NCI-H146 treated with DMSO at 0.1 percent for 48 hours (cell line): ENCODE measurements around the gene PRKAR2A.

Source experiments
- DNase-seq: peaks from one replicate; lab custom pipeline; 2025; ENCODE audit not compliant: unreplicated experiment; lab: John Stamatoyannopoulos, UW

Gene PRKAR2A

GRCh38 chr3:48847504-48848423 is at the start of gene PRKAR2A:
Gene PRKAR2A, minus strand, starts transcription at chr3:48847874. Its CDS starts 278 bp downstream, at chr3:48847596.
- DNase-seq = peak; percentile 53

GRCh38 chr3:48896936-48897335 is 49.3 kb upstream of the PRKAR2A start:
- no peak for DNase-seq

- DNase-seq = no peak
These were observed 46.8 kb upstream of the PRKAR2A start for GRCh38 chr3:48894516-48894915.

DNA sequence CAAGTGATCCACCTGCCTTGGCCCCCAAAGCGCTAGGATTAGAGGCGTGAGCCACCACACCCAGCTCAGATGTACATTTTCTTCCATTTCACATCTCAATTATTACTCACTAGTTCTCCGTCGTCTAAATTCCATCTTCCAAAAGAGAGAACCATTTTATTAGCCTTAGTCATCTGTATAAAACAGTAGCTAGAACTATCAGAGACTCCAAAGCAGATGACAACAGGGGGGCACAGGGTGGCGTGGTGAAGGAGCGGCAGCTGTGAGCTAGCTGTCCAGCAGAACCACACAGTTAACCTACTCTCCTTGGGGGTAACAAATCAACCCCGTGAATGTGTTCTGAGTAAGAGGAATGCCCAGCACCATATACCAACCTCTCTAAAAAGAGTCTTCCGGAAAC is 43.9 kb upstream of the PRKAR2A start:
- DNase-seq = no peak

DNA sequence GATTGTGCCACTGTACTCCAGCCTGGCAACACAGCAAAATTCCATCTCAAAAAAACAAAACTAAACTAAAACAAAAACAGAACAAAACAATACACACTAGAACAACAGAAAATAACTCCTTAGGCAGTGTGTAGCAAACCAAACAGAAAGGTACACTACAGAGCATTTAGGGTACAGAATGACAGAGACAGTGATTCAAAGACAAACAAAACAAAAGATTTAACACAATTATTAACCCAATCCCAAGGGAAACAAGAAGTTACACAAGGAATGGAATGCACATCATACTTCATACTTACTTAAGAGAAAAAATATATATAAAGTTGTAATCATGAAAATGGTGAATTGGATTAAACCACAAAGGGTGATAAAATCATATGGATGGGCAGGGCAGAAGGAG is 38.1 kb upstream of the PRKAR2A start:
- no peak for DNase-seq

- no peak for DNase-seq
These were observed 34.0 kb upstream of the PRKAR2A start for GRCh38 chr3:48881652-48882114.

DNA sequence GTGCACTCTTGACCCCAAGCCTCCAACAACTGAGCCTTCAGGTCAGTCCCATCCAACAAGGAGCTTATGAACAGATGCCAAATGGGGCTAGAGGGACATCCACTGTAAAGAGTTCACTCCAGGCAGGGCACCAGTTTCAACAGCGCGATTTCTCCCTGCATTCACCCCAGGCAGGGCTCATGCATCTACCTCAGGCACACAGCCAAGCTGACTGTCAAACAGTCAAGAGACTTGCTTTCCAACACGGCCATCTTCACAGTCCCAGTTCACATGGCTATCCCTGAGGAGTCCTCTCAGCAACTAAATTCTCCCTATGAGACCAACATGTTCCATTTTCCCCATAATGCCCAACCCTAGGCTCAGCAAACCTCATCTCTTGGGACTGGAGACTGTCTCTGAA is 33.3 kb upstream of the PRKAR2A start:
- no peak for DNase-seq

GRCh38 chr3:48879994-48880377 is 32.3 kb upstream of the PRKAR2A start:
- no peak for DNase-seq

DNA sequence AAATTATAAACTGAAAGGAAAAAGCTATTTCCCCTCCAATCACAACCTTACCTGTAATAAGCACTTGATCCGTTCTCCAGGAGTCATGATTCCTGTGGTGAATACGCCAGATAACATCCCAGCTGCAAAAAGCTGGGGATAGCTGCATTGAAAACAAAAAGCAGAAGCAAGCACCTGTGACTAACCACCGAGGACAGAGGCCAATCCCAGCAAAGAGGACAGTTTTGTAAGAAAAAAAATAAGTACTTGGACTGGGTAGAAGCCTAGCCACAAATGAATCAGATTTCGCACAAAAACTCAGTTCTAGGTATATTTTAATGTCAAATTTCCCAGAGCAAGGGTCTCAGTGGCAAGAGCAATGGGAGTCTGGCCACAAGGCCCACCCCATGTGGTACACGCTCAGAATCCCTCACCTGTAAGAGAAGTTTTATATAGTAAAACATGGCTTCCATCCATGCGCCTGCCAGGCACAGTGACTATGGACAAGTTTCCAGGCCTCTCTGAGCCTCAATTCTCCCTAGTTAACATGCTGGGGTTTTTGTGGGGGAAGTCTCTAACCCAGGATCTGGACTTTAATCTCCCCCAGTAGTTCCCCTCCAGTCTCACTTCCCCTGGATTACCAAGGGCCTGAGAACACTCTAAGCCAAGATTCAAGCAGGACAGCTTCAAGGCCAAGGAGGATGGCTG is 31.8 kb upstream of the PRKAR2A start:
- no peak for DNase-seq

- no peak for DNase-seq
These were observed 30.0 kb upstream of the PRKAR2A start for GRCh38 chr3:48877671-48878070.

- DNase-seq = no peak
These were observed 15.4 kb upstream of the PRKAR2A start for GRCh38 chr3:48863122-48863521.

DNA sequence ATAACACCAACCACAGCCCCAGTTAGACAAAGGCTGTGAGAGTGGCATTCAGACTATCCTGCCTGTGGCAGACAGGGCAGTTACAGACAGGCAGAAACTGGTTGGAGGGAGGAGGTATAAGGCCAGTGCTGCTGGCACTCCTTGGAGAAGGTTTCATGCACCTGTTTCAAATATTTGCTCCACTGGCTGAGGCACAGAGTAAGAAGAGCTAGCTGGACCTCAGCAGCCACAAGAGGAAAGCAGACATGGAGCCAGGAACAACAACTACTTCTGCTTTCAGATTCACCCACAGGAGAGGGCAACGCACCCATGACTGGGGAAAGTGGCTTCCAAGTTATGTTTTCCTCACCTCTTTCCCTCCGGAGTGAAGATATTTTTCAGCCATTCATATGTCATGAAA is 11.5 kb upstream of the PRKAR2A start:
- no peak for DNase-seq

DNA sequence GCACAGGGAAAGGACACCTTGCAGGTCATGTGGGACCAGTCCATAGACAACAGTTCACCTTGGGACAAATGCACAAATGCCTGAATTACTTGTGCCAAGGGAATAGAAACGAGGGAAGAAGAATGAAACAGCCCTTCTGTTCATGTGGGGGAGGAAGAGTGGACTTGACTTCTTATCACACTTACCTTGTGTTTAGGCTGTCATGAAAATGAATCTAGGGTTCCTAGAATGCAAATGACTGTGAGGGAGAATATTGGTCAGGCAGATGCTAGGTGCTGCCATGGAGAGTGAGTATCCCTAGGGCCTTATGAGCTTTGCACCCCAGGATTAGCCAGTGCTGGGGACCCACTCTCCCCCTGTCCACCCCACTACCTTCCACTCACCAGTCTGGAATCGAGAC is 11.0 kb upstream of the PRKAR2A start:
- DNase-seq = no peak

GRCh38 chr3:48857641-48858040 is 10.0 kb upstream of the PRKAR2A start:
- DNase-seq = no peak

GRCh38 chr3:48856469-48856868 is 8.8 kb upstream of the PRKAR2A start:
- DNase-seq = no peak

- no peak for DNase-seq
These were observed 8.2 kb upstream of the PRKAR2A start for GRCh38 chr3:48855681-48856447.

- no peak for DNase-seq
These were observed 4.5 kb upstream of the PRKAR2A start for GRCh38 chr3:48852151-48852550.

- no peak for DNase-seq
These were observed 3.7 kb upstream of the PRKAR2A start for GRCh38 chr3:48851407-48851806.

DNA sequence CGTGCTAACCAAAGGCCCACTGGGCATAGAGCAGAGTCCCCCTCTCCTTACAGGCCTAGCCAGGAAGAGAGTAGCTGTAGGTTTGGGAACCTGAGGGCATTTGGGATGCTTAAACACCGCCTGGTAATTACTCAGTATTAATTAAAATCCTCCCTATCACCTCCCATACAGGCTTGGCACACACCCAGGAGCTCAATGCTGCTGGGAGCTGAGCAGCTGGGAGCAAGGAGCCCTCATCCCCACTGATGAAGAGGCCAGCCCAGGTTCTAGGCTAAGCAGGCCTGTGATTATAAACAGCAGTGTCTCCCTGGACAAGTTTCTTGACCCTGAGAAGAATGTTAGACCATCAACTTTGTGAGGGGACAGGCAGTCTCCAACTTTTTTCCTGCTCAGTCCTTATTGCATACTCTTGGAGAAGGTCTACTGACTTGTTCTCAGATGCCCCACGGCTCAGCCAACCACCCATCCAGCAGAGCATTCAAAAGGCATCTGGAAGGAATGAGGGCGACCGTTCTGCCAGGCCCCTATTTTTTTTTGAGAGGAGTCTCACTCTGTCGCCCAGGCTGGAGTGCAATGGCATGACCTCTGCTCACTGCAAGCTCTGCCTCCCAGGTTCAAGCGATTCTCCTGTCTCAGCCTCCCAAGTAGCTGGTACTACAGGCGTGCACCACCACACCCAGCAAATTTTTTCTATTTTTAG is 1.3 kb upstream of the PRKAR2A start:
- DNase-seq = no peak

GRCh38 chr3:48847053-48847503 is 596 bp downstream of the PRKAR2A start:
- peak; percentile 25 for DNase-seq

DNA sequence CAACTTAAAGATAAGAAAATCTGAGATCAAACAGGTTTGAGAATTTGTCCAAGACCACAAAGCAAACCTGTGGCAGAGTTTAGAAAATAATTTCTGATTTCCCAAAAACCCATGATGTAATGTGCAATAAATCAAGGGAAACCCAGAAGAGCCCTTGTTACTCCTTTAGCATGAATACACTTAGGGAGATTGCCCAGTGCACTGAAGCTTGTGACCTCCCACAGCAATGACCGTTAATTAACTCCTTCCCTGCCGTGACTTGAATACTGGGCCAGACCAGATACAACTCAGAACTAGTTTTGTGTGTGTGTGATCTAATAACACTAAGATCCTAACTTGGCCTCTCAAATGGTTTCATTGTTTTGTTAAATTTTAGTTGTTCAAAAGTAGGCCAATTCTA is 2.5 kb downstream of the PRKAR2A start:
- no peak for DNase-seq
